Measurements from ENCODE around the gene PPP2R2D. TPM values are rescaled to one million over a fixed set of nuclear protein-coding genes. Genes with fewer than 3 reads are reported as not detected.

PPP2R2D gene
- total and polyA plus RNA-seq, 8 donors = 15.6 to 96.7 (median 36.9) TPM

DNA sequence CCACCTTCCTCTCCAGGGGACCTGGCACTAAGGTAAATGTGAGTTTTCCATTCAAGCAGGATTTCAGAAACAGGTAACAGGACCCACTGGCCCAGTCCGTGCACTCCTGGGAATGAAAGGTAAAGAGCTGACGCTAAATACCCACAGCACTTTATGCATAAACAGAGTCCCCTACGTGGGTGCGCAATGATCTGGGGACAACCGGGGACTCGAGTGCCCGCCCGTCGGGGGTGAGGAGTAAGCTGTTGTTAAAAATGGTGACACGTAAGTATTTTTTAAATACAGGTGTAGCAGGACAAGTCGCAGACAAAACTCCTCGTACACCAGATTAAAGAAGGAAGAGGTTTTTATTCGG is 47.2 kb upstream of the PPP2R2D start:
- Histone ChIP-seq H3K27me3 (peaks cover 0 to 44% (median 0%) of the 10 kb centered on the region in 3 donors), H3K4me3 (no peak overlapping the region), H3K36me3 (no peaks in the 10 kb centered on the region), H3K9me3 (no peaks in the 10 kb centered on the region), H3K27ac (no peak overlapping the region), H3K4me1 (no peaks in the 10 kb centered on the region)
- no peak for TF ChIP-seq POLR2A (IDR thresholded peaks at IDR 0.05)
- intact Hi-C loops (cut with DNase I; ENCODE audit: low total_unique reads) = no loop called here
- no peak for DNase-seq
- WGBS, 5 donors = 88 to 91% (median 89%) methylated on average over 13 of the region's 13 CpGs

DNA sequence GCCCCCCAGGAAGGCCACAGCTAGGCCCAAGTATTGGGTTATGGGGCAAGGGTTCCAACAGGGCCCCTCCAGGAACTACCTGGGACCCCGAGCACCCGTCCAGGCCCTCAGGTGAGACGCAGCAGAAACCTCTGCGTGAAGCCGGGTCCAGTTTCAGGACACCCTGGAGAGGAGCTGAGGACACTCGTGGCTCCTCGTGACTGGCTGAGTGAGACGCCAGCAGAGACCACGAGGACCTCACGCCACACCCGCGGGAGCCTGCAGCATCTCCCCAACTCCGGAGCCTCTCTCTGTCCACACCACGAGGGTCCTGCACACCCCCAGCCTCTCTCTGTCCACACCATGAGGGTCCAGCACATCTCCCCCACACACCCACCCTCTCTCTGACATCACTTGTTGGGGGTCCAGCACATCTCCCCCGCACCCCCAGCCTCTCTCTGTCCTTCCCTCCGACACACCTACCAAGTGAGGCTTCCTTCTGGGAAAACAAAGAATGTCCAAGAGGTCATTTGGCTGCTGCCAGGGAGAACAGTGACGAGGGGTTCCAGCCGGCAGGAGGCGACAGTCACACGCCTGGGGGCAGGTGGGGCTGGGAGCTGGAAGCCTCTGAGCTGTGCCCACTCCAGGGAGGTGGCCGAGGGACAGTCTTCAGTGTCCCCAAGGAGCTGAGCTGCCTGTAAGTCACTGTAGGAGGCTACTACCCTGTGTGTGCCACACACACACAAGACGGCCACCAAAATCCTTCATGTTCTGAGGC is 46.1 kb upstream of the PPP2R2D start:
- Histone ChIP-seq H3K4me3 (no peak overlapping the region), H3K9me3 (no peaks in the 10 kb centered on the region), H3K27ac (no peak overlapping the region), H3K27me3 (peaks cover 0 to 54% (median 5%) of the 10 kb centered on the region in 3 donors), H3K36me3 (no peaks in the 10 kb centered on the region), H3K4me1 (no peaks in the 10 kb centered on the region)
- 74 to 79% (median 76%) methylated on average over 17 to 22 of the region's 22 CpGs for WGBS, 5 donors
- no peak for DNase-seq
- intact Hi-C loops (cut with DNase I; ENCODE audit: low total_unique reads) = no loop called here
- TF ChIP-seq POLR2AphosphoS5 (IDR thresholded peaks at IDR 0.05) = no peak
- no peak for TF ChIP-seq CTCF (IDR thresholded peaks at IDR 0.05)
- no peak for TF ChIP-seq POLR2A (IDR thresholded peaks at IDR 0.05)
- no peak for TF ChIP-seq EP300 (IDR thresholded peaks at IDR 0.05)

DNA sequence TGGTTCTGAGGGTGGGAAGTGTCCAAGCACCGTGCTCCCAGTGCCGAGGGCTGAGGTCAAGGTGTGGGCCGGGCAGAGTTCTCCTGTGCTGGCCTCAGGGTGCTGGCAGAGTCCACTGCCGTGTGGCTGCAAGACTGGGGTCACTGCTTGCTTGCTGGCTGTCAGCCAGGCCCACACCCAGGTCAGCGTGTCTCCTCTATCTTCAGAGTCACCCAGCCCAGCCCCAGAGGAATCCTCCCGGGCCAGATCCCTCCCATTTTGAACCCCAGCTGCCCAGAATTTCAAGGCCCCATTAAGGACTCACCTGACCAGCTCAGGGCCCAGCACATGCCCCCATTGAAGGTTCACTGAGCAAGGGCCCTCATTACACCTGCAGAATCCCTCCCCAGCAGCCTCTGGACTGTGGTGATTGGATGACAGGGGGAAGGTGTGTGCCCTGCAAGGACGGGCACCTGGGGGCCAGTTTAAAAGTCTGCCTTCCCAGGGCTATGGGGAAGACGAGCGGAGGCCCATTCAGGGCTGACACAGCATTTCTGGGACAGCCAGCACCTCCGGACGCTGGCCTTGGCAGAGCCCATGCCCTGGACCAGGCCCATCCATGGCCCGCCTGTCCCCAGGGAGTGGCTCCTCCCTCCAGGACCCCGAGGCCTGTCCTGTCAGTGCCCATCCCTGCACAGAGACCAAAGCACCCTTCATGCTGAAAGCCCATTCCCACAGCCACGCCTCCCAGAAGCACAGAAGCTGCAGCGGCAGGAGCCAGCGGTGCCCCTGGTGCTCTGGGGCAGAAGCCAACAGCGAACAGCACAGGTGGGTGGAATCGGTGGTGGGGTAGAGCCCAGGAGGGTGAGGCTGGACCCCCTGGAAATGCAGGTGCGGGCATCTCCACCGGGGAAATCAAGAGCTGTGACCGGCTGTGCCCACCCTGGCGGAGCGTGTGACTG is 45.1 kb upstream of the PPP2R2D start:
- Histone ChIP-seq H3K27me3 (peaks cover 0 to 64% (median 5%) of the 10 kb centered on the region in 3 donors), H3K4me1 (no peaks in the 10 kb centered on the region), H3K36me3 (no peaks in the 10 kb centered on the region), H3K27ac (no peak overlapping the region), H3K4me3 (no peak overlapping the region), H3K9me3 (no peaks in the 10 kb centered on the region)
- intact Hi-C loops (cut with DNase I; ENCODE audit: low total_unique reads) = no loop called here
- WGBS, 5 donors = 70 to 78% (median 73%) methylated on average over 18 to 23 of the region's 23 CpGs
- TF ChIP-seq POLR2AphosphoS5 (IDR thresholded peaks at IDR 0.05) = no peak
- TF ChIP-seq CTCF (IDR thresholded peaks at IDR 0.05) = no peak
- no peak for TF ChIP-seq POLR2A (IDR thresholded peaks at IDR 0.05)
- no peak for TF ChIP-seq EP300 (IDR thresholded peaks at IDR 0.05)
- no peak for DNase-seq

- intact Hi-C loops (cut with DNase I; ENCODE audit: low total_unique reads) = no loop called here
- no peak for TF ChIP-seq EP300 (IDR thresholded peaks at IDR 0.05)
- TF ChIP-seq POLR2AphosphoS5 (IDR thresholded peaks at IDR 0.05) = no peak
- no peak for TF ChIP-seq POLR2A (IDR thresholded peaks at IDR 0.05)
- TF ChIP-seq CTCF (IDR thresholded peaks at IDR 0.05) = no peak
- Histone ChIP-seq H3K4me1 (no peaks in the 10 kb centered on the region), H3K27ac (no peak overlapping the region), H3K27me3 (peaks cover 0 to 72% (median 5%) of the 10 kb centered on the region in 3 donors), H3K36me3 (no peaks in the 10 kb centered on the region), H3K4me3 (no peak overlapping the region), H3K9me3 (no peaks in the 10 kb centered on the region)
- 73 to 78% (median 77%) methylated on average over 17 to 18 of the region's 18 CpGs for WGBS, 5 donors
- no peak for DNase-seq
Measured at GRCh38 chr10:131856441-131857094, 44.2 kb upstream of the PPP2R2D start.

Data from stomach (tissue), 9 donors.